ENCODE results near the gene CHI3L1.

CHI3L1 gene

GRCh38 chr1:203213126-203213525, 26.6 kb upstream of the CHI3L1 start:
- DNase-seq (ENCODE audit: low spot score), result no peak
- no peak for TF ChIP-seq CTCF (IDR thresholded peaks at IDR 0.05; ENCODE audit: extremely low read depth, missing control alignments)

DNA sequence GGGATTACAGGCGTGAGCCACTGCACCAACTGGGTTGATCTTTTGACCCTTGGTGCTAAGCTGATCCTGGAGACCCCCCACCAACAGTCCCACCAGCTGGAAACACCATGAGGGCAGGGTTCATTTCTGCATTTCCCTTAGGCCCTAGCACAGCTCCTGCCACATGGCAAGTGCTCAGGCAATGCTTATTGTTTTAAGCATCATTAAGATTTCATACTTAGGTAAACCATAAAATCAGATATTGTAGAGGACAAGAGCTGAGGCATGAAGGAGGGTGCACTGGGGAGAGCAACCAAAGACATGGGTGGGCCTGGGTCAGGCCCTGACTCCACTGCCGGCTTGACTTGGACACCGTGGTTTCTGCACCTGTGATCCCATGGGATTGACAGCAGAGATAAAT, 25.3 kb upstream of the CHI3L1 start:
- no peak for TF ChIP-seq CTCF (IDR thresholded peaks at IDR 0.05; ENCODE audit: extremely low read depth, missing control alignments)
- no peak for DNase-seq (ENCODE audit: low spot score)

DNA sequence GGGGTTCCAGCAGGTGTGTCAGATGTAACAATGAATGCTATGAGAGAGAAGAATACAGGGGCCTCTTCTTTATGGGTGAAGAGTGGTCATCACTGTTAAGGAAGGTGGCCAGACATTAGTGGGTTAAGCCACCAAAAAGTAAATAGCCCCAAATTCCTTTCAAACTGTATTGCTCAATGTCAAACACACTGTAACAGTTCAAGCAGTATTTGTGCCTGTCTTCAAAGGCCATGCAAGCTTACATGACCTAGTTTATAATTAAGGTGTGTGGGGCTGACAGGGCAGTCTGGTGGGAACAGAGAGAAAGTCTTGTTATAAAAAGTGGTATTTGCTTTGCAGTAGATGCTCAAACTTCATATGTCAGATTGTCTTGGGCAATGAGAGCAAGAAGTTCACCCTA, 24.5 kb upstream of the CHI3L1 start:
- DNase-seq (ENCODE audit: low spot score), result no peak
- TF ChIP-seq CTCF (IDR thresholded peaks at IDR 0.05; ENCODE audit: extremely low read depth, missing control alignments), result no peak

DNA sequence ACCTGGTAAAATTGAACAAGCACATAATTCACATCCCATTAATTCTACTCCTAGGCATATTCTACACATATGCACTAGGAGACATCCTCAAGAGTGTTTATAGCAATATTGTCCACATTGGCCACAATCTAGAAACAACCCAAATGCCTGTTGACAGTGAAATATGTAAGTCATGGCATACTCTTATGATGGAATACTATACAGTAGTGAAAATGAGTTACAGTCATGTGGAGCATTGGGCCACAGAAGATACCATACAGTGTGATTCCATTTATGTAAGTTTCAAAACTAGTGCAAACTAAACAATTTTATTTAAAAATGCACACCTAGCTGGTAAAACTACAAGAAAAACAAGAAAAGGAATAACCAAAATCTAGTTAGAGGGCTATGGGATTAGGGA, 23.8 kb upstream of the CHI3L1 start:
- DNase-seq (ENCODE audit: low spot score), result no peak
- no peak for TF ChIP-seq CTCF (IDR thresholded peaks at IDR 0.05; ENCODE audit: extremely low read depth, missing control alignments)

GRCh38 chr1:203208181-203208580, 21.7 kb upstream of the CHI3L1 start:
- DNase-seq (ENCODE audit: low spot score), result no peak
- no peak for TF ChIP-seq CTCF (IDR thresholded peaks at IDR 0.05; ENCODE audit: extremely low read depth, missing control alignments)

DNA sequence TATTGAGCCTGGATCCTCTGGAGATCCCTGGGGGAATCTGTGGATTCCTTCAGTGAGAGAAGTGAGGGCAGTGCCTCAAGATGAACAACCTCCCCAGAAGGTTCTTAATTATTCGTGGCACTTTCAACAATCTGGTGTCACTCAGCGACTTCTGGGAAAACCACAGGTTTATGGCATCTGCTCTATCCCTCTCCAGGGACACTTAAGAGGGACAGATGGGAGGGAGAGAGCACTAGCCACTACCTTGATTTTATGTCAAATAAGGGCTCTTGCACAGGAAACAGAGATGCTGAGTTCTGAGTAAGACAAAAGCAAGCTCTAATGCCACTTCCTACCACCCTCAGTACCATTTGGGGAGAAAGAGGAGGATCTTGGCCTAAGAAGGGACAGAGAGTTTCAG, 21.2 kb upstream of the CHI3L1 start:
- no peak for TF ChIP-seq CTCF (IDR thresholded peaks at IDR 0.05; ENCODE audit: extremely low read depth, missing control alignments)
- DNase-seq (ENCODE audit: low spot score), result no peak

- no peak for DNase-seq (ENCODE audit: low spot score)
- TF ChIP-seq CTCF (IDR thresholded peaks at IDR 0.05; ENCODE audit: extremely low read depth, missing control alignments), result no peak
Measured at GRCh38 chr1:203206129-203206687, 19.7 kb upstream of the CHI3L1 start.

Data from GM20000 (cell line).